ENCODE results near the gene ATG5.

GRCh38 chr6:106185615-106186014 lies 139.9 kb downstream of the ATG5 start:
- TF ChIP-seq CTCF (IDR thresholded peaks at IDR 0.05): no peak
- TF ChIP-seq ZFX (IDR thresholded peaks at IDR 0.05; ENCODE audit: borderline replicate concordance): no peak
